Stimulated activated CD4-positive, alpha-beta T cell treated with anti-CD3 and anti-CD28 coated beads, Interleukin-2, amount 100 ng/mL, for 48 hours (primary cell): ENCODE measurements around the gene CSNK2B.

ENCODE experiments used
- DNase-seq, 2 donors: peaks; one replicate each; pipeline ENCODE4 v3.0.0-alpha.2; 2020

The CSNK2B gene

DNA sequence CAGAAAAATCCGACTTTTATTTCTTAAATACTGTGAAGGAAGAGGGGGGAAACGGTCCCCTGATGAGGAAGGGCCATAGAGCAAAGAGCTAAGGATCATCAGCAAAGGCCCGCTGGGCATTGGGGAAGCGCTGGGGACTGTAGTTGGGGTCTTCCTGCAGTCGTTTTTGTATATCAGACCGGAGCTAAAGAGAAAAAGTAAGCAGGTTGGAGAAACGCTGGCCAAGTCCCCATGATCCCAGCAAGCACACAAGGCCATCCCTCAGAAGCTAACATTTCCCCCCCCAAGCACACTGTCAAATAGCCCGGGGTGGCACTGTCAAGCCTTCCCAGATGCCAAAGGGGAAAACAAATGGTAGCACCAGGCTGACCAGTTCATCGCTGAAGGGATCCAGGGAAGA is 26.8 kb upstream of the CSNK2B start:
- DNase-seq = no peak

GRCh38 chr6:31639449-31639861 is 26.4 kb upstream of the CSNK2B start:
- no peak for DNase-seq

GRCh38 chr6:31640612-31641011 is 25.3 kb upstream of the CSNK2B start:
- DNase-seq = no peak

DNA sequence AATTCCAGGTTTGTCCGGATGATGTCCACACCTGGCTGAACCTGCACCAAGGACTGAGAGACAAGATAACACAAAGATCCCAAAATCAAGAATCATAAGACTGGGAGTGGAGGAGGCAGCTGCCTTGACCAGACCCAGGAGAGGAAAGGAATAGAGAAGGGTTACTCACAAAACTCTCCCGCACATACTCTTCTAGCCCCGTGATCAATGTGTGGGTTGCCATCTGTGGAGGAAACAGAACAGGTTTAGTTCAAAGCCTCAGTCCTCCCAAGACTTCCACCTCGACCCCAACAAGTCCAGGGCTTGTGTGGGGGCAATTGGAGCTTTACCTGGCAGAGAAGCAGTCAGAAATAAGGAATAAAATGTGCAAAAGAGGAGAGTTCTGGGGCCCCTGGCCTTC is 24.5 kb upstream of the CSNK2B start:
- DNase-seq = no peak

DNA sequence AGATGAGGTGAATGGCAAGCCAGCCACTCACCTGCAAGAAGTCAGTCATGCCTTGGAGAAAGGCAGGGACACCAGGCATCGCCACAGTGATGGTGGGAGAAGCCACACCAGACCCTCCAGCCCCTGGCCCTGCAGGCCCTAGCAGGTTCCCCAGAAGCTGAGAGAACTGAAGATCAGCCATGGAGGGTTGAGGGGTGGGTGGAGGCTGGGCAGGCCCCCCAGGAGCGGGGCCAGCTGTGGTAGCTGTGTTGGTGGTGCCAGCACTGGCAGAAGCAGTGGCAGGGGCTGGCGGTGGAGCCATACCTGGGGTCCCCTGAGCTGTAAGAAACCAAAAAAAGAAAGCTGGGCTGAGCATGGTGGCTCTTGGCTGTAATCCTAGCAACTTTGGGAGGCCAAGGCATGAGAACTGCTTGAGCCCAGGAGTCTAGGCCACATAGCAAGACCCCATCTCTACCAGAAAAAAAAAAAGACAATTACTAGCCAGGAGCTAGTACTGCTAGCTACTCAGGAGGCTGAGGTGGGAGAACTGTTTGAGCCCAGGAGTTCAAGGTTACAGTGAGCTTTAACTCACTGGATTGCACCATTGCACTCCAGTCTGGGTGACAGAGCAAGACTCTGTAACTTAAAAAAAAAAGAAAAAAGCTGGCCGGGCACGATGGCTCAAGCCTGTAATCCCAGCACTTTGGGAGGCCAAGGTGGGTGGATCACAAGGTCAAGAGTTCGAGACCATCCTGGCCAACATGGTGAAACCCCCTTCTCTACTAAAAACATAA is 22.9 kb upstream of the CSNK2B start:
- DNase-seq = no peak

DNA sequence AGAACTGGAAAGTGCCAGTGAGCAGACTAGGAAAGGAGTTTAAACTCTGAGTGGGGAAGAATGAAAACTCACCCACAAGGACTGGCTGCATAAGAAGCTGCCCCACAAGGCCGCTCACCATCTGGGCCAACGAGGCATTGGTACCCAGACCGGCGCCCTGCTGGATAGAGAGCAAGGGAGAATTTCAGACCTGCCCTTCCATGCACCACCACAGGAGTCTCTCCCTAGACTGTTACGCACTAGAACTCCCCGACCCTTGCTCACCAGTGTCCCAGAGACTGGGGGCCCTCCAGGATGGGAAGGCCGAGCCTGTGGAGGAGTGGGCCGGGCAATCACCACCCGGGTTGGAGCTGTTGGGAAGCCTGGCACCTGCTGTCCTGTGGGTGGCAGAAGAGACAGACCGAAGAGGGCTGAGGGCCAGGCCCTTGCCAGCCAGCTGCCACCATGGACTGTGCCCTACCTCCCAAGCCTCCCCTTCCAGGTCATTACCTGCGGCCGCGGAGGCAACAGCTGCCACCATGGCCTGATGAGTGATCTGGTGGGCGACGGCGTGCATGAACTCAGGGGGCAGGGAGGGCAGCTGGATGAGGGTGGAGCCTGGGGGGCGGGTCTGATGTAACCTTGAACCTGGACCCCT is 21.9 kb upstream of the CSNK2B start:
- no peak for DNase-seq

DNA sequence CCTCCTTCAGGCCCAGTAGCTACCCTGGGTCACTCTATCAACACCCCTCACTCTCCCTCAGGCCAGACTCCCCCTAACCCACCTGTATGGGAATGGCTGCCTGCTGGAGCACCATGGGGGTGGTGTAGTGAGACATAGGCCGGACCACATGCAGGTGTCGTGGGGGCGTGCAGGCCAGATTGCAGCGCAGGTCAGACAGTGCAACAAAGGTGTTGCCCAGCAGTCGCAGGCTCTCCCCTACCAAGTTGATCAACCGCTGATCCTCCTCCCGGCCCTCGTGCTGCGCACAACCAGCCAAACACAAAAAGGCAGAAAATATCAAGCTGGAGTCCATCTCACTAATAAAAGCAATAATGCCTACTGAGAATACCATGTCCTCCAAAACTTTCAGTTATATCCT is 20.6 kb upstream of the CSNK2B start:
- no peak for DNase-seq

DNA sequence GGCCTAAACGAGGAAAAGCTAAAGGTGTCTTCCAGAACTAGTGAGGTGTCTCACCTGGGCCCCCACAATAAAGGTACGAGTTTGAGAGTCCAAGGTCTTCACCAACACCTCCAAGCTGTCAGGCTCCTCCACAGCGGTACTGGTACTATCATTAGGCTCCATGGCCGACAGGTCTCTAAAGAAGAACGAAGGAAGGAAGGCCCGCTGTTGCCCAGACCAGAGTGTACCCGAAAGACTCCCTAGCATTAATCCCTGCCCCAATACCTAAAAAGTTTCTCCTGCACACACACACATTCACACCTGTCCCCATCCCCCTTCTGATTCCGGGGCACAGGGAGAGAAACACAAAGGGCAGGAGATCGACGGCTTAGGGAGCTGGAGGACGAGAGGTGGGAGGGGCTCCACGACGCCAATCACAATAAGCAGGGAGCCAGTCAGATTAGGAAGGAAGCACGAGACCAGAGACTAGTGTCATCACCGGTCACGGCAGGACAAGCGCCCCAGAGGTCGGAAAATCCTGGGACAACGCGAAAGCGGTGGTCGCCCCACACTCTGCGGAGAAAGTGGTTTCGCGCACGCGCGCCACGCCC is 14.2 kb upstream of the CSNK2B start:
- no peak for DNase-seq

GRCh38 chr6:31652925-31653724 is 12.8 kb upstream of the CSNK2B start:
- peak in 1 of 2 donors; percentile 22 for DNase-seq

DNA sequence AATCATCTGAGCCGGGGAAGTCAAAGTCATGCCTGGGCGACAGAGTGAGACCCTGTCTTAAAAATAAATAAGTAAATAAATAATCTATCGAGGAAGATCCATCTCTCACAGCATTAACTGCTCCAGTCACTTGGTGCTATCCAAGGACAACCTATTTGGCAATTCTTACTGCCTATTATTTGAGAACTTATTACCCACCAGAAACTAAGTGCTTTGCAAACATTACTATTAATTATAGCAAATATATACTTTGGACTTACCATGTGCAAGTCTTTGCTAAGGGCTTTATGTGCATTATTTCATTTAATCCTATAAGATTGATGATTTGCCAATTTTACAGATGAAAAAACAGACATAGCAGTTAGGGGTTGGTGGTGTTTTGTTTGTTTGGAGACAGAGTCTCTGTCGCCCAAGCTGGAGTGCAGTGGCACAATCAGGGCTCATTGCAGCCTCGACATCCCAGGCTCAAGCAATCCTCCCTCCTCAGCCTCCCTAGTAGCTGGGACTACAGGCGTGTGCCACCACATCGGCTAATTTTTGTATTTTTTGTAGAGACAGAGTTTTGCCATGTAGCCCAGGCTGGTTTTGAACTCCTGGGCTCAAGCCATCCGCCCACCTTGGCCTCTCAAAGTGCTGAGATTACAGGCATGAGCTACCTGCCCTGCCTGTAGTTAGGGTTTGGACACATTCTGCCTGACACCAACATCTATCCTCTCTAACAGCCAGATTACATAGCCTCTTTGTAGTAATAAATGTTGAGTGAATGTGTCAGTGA is 11.1 kb upstream of the CSNK2B start:
- no peak for DNase-seq

DNA sequence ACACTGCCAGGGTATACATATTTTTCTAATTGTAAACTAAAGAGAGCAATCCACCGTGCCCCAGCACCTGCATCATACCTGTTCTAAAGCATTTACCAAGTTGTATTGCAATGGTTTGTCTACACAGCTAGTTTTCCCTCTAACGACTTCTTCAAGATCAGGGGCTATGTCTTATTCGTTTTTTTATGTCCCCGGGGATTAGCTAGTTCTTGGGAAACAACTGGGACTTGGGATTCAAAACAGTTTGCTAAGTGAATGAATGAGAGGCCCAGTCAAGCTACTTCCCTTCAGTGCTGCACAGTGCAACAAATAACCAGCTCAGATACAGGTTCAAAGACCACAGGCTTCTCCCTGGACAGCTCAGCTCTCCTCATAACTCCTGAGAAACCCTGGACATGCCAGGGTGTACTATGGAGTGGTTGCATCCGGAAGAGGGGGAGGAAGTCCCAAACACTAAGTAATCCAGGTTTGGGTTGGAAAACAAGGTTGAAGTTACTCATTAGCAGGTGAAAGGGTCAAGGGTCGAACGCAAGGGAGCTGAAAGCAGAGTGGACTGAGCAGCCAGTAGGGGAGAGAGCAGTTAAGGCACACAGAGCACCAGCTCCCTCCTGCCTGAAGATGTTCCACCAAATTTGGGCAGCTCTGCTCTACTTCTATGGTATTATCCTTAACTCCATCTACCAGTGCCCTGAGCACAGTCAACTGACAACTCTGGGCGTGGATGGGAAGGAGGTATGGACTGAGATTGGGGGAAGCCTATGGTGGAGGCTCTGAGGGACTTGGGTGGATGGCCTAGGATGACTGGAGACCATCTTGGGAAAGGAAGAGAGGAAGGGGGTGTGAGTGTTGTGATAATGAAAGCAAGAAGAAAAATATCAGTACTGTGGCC is 10.3 kb upstream of the CSNK2B start, which contains the start of gene APOM:
TSS of gene APOM (plus strand) at position 546 of the 889 bp plus-strand sequence. CDS start at position 619, 73 bp downstream.
- no peak for DNase-seq

DNA sequence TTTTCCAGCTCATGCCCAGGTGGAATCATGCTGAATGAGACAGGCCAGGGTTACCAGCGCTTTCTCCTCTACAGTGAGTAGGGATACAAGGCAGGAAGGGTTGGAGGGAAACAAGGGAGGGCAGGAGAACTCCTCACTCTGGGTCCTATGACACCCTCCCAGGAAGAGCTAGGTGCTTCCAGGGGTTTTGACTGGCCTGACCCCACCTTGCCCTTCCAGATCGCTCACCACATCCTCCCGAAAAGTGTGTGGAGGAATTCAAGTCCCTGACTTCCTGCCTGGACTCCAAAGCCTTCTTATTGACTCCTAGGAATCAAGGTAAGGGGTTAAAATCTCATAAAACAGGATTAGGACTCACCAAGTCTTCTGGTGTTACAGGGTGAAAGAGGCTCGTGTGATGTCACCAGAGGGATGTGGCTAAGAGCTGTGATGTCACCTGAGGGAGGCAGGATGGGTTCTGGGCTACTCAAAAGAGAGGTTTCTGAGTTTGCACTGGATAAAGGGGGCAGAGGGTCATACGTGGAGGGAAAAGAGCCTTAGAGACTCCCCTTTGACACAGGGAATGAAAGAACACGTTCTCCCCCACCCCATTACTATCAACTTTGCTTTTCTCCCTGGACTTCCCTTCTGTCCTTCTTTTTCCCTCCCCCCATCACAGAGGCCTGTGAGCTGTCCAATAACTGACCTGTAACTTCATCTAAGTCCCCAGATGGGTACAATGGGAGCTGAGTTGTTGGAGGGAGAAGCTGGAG is 8.3 kb upstream of the CSNK2B start:
- no peak for DNase-seq

DNA sequence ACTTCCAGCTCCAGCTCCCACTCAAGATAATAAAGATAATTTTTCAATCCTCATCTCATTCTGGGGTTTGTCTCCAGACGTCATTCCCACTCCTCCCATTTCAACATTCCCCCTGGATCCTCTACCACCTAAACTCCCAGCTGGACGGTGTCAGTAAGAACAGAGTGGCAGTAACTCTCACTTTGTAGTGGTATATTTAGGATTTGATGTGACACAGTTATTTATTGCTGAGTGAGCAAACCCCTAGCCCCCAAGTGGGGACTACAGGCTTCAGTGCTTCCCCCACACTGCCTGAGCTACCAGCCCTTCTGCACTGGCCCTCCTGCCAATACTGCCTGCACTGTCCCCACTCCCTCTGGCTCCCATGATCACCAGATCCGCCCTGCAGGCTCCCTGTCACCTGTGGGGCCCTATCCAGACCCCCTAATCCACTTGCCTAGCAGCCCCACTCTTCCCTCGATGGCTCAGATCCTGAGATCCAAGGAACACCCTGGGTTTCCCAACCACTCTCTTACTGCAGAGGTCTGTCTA is 7.7 kb upstream of the CSNK2B start:
- DNase-seq = no peak

- no peak for DNase-seq
Measured at GRCh38 chr6:31658983-31659648, 6.8 kb upstream of the CSNK2B start.

DNA sequence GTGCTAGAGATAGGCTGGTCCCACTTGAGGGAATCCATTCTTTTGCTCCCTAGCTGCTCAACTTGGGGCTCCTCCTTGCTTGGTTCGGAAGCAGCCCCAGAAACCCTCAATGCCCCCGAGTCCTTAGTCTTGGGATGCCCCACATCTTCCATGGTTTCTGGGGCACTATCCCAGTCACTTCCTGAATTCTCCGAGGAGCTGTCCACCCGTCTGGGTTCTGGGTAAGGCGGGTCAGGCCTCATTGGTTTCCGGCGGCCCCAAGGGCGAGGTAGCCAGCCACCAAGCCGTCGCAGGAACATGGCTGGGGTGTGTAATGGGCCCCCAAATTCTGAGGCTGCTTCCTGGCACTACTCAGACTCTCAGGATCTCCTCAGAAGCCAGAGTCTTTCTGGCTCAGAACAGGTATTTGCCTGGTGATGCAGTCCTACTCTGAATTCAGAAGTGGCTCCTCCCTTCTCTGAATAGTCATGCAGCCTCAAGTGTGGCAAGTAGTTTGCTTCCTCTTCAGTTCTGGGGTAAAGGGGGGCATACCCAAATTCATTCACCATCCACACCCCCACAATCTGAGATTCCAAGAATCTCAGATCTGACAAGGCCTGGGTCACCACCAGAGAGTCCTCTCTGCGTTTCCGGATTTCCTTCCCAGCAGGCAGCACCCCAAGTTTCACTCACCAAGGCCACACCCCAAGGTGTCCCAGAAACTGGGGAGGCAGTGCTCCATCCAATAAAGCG is 6.1 kb upstream of the CSNK2B start:
- DNase-seq = peak in 1 of 2 donors; percentile 18

DNA sequence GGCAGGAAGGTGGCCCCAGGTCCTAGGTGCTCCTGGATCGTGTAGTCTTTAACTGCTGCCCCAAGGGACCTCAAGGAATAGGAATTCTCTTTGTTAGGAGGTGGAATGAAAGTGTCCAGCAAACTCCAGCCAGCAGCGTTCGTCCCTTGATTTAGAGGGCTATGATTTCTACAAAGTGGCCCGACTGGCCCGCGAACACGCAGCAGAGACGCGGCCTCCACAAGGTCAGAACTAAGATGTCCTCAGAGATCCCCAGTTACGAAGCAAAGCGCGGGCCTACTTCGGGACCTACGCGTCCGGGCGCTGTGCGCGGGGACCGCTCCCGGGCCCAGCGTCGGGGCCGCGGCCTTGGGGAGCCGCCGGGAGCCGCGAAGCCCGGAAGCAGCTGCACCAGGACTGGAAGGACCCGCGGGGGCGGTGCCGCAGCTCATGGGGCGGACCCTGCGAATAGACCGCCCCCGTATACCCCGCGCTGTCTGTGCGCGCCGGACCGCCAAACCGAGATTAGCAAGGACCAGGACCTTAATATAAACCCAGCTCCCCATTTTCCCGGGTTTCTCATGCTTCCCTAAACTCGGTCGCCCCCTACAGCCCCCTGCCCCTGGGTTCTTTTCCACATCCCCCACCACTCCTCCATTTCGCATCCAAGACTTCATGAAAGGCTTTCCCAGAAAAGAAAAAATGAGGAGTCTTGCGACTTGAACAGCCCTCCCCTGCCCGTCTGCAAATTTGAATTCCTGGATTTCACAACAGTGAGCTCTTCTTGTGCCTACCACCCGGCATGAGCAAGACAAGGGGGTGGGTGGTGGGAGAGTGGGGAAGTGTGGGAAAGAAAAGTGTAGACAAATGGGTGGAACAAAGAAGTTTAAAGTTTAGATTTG is 5.3 kb upstream of the CSNK2B start, which contains the start of gene C6orf47:
TSS of gene C6orf47 (minus strand) at position 398 of the 881 bp plus-strand sequence. CDS start 831 bp downstream, outside the sequence.
- DNase-seq = peak; percentile 71

- no peak for DNase-seq
Measured at GRCh38 chr6:31661262-31662123, 4.4 kb upstream of the CSNK2B start.
